GM18526 (cell line): Measurements from ENCODE around the gene LIM2.

Experiments used
- POLR2A ChIP-seq: IDR thresholded peaks from 3 replicates; pipeline ENCODE4 v1.6.1; 2011; ENCODE audit not compliant: insufficient read length; ENCODE audit errors: extremely low read depth

The LIM2 gene

DNA sequence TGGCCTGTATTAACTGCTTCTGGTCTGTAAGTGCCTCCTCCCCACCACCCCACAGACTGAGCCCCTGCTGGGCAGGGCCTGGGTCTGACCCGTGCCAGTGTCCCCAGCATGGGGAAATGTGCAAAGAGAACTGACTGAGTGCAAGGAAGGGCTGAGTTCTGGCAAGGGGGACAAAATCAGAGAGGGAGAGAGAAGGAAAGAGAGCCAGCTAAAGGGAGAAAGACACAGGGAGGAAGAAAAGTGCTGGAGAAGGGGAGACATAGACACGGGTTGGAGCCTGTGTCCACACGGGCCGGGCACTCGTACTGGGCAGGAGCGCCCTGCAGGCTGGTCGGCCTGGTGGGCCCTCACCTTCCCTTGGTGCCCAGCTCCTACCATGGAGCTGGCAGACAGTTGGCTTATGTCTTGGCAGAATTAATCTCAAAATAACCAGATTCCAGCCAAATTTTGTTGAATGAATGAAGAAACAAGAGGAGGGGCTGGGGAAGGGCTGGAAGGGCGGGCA lies 16.5 kb downstream of the LIM2 start:
- no peak for TF ChIP-seq POLR2A

DNA sequence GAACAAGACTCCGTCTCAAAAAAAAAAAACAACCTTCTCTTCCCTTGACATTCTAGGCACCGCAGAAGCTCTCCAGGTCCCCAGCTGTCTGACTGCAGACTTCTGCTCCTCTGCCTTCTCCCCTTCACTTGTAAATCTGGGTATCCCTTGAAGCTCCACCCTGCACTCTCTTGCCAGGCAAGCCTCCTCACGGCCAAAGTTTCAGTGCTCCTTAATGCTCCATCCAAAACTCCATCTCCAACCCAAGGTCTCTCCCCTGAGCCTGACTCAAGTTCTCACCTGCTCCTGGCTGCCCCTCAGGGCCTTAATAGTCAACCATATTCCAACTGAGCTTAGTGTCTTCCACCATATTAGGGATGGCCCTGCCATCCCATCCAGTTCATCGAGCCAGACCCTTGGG lies 17.5 kb downstream of the LIM2 start:
- no peak for TF ChIP-seq POLR2A

DNA sequence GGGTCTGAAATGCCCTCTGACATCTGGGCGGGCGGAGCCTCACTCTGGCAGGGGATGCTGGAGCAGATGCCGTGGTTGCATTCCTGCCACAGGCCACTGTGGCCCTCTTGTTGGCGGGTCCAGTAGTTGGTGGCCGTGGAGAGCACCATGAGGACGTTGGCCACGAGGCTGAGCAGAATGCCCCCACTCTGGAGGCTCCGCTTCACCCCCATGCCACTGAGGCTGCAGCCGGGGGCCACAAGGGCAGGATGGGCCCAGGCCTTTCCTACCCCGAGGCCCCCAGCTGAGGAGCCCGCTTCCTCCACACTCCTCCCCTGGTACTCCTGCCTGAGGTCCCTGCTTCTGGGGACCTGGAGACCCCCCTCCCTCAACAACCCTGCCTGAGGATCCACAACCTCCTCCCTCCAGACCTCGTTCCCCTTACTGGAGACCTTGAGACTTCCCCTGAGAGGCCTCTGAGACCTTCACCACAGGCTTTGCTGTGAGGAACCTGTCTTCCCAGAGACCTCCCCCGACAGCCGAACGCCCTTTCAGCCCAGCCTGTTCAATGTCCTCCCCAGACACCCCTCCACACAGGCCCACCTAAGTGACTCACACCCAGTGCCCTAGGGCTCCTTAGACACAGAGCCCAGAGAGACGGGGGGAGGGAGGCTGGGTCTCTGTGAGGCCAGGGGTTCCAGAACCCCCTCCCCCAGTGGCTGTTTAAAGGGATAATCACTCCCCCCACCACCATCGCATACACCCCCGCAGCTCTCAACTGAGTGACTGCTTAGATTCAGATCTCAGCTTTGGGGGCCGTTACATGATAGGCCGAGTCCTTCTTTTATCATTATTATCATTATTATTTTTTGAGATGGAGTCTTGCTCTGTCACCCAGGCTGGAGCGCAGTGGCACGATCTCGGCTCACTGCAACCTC lies 19.1 kb downstream of the LIM2 start, which contains the start of gene CLDND2:
Gene CLDND2, minus strand, starts transcription at position 638 of the 917 bp plus-strand sequence. Its CDS starts 426 bp downstream, at position 212.
- TF ChIP-seq POLR2A = no peak

DNA sequence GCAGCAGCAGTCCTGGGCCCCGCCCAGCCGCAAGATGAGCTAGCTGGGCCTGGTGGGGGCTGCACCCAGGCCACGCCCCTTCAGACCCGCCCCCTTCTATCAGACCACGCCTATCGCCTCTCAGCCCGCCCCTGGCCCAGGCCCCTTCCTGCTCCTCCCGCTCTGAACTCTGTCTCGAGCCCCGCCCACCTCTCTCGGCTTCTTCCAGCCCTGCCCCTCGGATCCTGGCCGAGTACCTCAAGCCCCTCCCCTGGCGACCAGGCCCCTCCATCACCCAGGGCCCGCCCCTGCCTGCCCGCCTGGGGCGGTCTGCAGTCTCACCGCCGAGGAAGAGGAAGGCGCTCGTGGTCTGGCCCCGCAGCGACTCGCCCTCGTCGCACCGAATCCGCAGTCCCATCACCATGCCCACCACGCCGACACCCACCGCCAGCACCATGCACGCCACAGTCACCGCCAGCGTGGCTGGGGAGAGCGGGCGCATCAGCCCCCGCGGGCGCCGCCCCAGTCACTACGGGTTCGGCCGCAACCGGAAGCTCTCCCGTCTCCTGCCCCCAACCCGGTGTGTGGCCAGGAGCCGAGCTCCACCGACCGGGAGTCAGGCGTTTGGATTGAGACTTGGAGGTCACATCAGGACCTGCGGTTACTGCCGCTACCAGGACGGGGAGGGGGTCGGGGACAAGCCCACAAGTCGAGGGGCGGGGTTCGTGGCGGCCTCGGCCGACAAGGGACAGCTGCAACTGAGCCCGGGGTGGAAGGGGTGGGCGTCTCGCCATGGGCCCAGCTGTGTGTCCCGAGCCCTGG lies 20.0 kb downstream of the LIM2 start:
- peak; percentile 71 for TF ChIP-seq POLR2A

DNA sequence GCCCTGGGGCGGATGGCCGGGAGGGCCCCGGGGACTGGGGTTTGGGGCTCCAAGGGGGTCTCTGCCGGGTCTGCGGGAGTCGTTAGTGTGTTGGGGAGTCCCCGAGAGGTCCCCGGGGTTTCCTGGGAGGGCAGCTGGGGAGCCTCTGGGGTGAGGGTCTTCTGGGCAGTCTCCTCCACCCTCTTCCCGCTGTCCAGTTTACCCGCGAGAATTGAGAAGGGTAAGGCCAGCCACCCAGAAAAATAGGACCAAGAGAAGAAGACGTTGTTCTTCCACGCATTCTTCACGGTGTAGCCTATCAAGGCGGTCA lies 20.6 kb downstream of the LIM2 start:
- TF ChIP-seq POLR2A = peak; percentile 21

DNA sequence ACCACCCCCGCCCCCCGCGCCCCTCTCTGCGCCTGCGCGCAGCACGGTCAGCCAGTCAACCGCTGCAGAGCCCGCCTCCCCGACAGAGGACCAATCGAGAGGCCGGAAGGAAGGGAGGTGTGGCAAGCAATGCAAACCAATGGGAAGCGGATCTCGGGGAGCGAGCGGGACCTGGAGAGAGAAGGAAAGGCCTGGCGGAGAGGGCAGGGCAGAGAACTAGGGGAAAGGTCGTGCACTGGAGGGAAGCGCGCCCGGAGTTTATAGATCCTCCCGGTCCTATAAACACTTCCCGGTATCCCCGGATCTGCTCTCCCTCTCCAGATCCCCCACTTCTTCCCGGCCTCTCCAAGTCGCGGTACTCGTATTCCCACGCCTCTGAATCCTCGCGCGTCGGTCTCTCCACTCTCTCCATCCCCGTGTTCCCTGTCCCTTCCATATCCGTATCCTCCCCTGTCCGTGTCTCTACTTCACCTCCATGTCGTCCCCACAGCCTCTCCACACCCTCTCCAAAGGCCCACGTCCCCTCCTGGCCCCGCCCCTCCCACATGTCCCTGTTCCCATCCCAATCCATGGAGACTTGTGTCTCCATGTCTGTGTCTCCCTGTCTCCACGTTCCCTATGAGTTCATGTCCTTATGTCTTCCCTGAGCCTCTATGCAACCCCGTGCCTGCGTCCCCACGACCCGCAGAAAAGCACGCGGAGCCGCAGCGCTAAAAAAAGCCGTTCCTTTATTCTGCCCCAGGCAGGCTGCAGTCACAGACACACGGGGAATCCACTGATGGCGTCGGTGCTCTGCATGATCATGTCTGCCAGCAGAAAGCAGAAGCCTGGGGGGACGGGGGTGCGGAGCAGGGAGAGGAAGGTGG lies 21.2 kb downstream of the LIM2 start:
- TF ChIP-seq POLR2A = peak; percentile 75

DNA sequence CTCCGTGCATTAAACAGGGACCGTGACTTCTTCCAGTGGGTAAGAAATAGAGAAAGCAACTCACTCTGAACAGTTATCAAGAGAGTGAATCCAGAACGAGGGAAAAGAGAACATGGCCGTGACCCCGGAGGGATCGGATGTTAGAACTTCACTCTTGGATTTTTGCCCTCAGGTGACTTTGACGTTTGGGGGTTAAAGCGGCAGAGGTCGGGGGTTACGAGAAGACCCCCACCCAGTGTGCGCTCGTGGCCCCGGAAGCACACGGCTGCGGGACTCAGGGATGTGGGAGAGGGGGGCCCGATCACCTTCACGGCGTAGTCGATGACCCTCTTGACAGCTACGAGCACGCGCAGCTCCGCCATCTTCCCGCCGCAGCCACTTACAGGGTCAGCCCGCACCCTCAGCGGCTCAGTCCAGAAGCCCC lies 21.8 kb downstream of the LIM2 start, which contains the start of gene ETFB:
Gene ETFB, minus strand, starts transcription at position 424 of the 424 bp plus-strand sequence. Its CDS starts 62 bp downstream, at position 362.
- TF ChIP-seq POLR2A = peak; percentile 65

DNA sequence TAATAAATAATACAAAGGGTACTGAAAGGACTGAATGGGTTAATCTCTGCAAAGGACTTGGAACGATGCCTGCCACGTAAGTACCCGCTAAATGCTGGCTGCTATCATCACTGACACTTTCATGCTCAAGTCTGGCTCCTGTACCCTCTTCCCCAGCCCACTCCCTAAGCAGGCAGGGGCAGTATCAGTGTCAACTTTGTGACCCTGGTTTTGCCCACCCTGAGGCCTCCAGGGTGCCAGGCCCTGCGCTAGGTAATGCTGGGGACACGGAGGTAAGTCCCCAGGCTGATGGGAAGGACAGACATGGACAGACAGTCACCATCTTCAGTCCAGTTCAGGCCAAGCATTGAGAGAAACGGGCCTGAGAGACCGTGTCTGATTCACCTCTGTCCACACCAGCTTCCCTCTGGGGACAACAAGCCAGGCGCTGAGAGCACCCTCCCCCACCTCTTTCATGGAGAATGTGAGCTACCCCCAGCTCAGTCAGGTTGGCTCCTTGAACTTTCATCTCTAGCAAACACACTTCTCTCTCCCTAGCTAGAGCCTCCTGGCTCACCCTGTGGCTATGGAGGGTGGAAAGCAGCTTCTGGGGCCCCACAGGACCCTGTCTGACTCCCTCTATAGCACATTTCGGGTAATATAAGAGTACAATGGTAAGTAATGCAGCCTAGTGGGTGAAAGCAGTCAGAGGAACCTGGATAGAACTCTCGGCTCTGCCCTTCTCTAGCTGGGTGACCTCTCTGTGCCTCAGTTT lies 22.4 kb downstream of the LIM2 start:
- no peak for TF ChIP-seq POLR2A

DNA sequence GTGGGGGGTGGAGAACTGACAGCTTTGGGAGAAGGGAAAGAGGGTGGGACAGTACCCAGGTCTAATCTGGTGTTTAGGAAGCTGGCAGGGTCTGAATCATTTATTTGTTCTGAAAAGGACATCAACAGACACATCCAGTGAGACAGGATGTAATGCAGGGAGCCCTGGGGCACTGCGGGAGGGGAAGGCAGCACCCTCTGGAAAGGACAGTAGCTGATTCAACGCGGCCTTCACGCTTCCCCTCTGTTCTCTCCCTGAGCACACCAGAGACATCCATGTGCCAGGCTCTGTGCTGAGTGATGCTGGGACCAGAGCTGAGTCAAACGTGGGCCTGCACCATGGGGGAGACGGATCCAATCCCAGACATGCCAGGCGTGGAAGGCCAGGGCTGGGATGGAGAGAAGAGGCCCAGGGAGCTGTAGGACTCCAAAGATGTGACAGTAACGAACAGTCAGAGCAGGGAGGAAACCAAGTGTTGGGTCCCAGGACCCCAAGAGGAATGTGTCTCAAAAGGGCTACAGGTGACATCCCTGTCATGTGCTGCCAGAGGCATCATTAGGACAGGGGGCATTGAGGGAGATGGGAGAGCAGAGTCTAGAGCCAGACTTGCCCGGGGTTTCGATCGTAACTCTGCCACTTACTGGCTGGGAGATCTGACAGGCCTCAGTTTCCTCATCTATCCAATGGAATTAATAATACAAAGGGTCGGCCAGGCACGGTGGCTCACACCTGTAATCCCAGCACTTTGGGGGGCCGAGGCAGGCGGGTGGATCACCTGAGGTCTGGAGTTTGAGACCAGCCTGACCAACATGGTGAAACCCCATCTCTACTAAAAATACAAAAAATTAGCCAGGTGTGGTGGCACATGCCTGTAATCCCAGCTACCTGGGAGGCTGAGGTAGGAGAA lies 23.3 kb downstream of the LIM2 start:
- no peak for TF ChIP-seq POLR2A

DNA sequence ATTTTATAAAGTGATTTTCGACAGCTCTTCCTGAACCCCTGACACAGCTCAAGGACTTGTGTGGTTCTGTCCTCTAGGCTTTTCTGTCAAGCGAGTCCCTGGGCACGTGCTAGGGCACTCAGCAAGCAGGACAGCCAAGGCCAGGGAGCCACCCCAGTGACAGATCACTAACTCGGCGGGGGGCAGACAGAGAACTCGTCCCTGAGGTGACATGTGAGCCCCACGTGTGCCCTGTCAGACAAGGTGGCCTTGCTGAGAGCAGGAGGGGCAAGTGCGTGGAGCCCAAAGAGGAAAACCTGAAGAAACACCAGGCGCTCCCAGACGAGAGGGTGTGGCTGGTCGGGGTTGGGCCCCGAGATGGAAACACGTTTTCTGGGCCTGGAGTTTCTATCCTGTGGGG lies 26.5 kb downstream of the LIM2 start:
- no peak for TF ChIP-seq POLR2A

DNA sequence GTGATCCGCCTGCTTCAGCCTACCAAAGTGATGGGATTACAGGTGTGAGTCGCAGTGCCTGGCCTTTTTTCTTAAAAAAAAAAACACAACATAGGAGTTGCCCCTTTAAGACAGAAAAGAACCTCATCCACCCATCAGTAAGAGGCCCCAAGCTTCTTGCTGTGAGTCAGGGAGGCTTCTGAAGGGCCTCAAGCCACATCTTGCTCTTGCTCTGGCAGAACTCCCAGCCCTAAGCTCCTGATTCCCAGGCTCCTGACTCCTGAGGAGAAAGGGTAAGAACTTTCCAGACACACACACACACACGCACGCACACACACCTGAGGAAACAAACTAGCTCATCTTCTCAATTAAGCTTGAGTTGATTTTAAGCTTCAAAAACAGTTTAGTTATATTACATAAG lies 28.5 kb downstream of the LIM2 start:
- no peak for TF ChIP-seq POLR2A

DNA sequence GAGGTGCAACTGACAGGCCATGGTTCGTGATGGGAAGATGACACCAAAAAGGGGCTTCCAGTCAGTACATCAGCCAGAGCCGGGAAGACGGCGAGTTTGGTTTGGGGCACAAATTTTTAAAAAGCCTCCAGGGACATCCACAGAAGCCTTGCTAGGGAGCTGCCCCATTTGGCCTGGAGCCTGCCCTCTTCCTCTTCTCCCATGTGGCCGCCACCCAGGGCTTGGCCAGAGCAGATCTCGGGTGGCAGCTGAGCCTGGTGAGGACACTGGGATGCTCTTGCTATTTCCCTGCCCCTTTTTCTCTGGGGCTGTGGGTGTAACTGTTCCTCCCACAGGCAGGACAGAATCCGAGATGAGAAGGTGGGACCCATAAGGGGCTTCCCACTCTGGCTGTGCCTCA lies 29.8 kb downstream of the LIM2 start:
- TF ChIP-seq POLR2A = no peak

DNA sequence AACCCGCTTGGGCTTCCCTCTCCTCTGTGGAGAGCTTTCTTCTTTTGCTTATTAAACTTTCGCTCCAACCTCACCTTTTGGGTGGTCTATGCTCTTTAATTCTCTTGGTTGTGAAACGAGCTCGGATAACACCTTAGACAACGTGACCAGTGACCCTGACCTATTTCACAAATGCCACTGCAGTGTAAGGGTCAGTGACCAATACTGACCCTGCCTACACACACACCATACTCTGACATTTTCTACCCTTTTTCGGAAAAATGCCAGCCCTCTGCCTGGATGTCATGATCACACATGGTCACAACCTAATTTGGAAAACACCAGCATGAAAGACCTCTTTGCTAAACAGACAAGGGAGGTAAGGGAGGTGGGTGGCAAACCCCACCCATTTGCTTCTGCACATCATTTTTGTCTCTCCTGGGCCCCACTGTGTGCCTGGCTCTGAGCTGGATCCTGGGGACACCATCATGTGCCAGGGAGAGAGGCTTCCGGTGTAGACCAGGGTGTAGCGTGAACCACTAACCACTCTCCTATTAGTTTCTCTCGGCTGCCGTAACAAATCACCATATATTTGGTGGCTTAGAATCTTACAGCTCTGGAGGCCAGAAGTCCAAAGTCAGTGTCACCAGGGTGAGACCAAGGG lies 31.5 kb downstream of the LIM2 start:
- no peak for TF ChIP-seq POLR2A

DNA sequence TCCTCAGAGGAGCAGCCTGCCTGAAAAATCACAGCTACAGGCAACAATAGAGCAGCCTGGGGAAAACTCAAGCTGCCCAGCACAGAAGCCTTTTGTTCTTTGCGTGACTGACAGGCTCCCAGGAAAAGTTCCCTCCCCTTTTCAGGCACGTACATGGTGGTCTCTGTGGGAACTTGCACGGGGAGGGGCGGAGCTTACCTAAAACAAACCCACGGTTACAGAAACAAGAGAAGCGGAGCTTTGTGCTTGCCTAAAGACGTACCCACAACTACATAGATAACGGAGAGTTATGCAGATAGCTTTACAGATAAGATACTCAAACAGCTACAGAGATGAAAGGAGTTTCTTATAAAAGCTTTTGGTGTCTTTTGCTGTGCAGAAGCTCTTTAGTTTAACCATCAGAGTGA lies 33.0 kb downstream of the LIM2 start:
- TF ChIP-seq POLR2A = no peak
